ENCODE data around the gene ATXN7L3.

The ATXN7L3 gene

GRCh38 chr17:44171931-44172455 is 27.7 kb downstream of the ATXN7L3 start:
- H2AFZ ChIP-seq (ENCODE audit: insufficient read depth, low read length, poor library complexity): no peak overlapping the region
- H2BK5ac ChIP-seq (ENCODE audit: low read depth, low read length, poor library complexity): no peak overlapping the region
- H3K4me1 ChIP-seq (ENCODE audit: control insufficient read depth in 1 of 2, insufficient read depth in 2 of 2, low read length in 2 of 2): peaks cover 2 to 7% of the 10 kb centered on the region in 2 experiments
- no peak overlapping the region for H2BK120ac ChIP-seq (ENCODE audit: insufficient read depth, low read length, poor library complexity)
- no peak overlapping the region for H3K9ac ChIP-seq (ENCODE audit: low read length)
- no peaks in the 10 kb centered on the region for H3K9me3 ChIP-seq (ENCODE audit: insufficient read depth, low read depth, low read length)
- DNase-seq: no peak
- no peak overlapping the region for H2BK12ac ChIP-seq (ENCODE audit: low read length)
- H3K27ac ChIP-seq (ENCODE audit: low read depth, low read length): no peak overlapping the region
- H3K4me3 ChIP-seq (ENCODE audit: low read depth, low read length): no peak overlapping the region
- peaks cover 10 to 12% of the 10 kb centered on the region in 2 experiments for H3K36me3 ChIP-seq (ENCODE audit: control insufficient read depth in 1 of 2, insufficient read depth in 2 of 2, low read length in 2 of 2)
- H3K23ac ChIP-seq (ENCODE audit: low read length): no peak overlapping the region
- H2AK5ac ChIP-seq (ENCODE audit: low read length): no peak overlapping the region
- H4K8ac ChIP-seq (ENCODE audit: low read depth, low read length): no peak overlapping the region
- no peak overlapping the region for H4K91ac ChIP-seq (ENCODE audit: low read depth, low read length)
- H3K27me3 ChIP-seq (ENCODE audit: insufficient read depth, low read length): no peaks in the 10 kb centered on the region
- H3K79me1 ChIP-seq (ENCODE audit: low read length): no peaks in the 10 kb centered on the region
- no CpG with 5 or more reads among the region's 17 CpGs for WGBS (ENCODE audit: extremely low coverage, insufficient coverage, insufficient read length)
- H3K18ac ChIP-seq (ENCODE audit: low read length): no peak overlapping the region
- H3K79me2 ChIP-seq (ENCODE audit: control insufficient read depth, insufficient read depth, low read length, poor library complexity): no peaks in the 10 kb centered on the region
- H3K14ac ChIP-seq (ENCODE audit: low read length): no peak overlapping the region
- H4K12ac ChIP-seq (ENCODE audit: low read depth, low read length): no peak overlapping the region
- no peak overlapping the region for H3K4ac ChIP-seq (ENCODE audit: low read depth, low read length)
- H3K4me2 ChIP-seq (ENCODE audit: low read length): no peak overlapping the region

DNA sequence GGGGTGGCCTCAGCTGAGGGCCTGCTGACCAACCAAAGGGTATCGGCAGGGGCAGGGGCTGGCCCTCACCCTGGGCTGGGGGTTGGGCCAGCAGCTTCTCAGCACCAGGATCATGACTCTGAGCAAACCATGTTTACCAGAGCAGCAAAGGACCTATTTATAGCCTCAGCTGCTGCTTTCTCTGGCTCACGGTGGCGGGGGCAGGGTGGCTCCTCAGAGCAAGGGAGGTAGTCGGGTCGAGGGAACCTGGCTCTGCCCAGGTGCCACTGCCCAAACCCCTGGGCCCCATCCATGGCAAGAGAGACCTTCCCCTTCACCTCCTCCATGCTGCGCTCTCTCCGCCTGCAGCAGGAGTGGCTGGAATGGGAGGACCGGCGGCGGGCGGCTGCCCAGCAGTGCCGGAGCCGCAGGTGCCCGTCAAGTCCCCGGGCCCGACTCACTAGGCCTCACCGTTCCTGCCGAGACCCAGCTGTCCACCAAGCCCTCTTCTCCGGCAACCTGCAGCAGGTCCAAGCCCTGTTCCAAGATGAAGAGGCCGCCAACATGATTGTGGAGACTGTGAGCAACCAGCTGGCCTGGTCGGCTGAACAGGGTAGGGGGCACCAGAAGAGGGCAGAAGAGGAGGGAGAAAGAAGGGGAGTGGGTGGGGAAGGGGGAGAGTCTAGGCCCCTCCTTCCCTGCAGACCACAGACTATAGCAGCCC is 29.0 kb downstream of the ATXN7L3 start, which contains the start of gene ASB16:
TSS of gene ASB16 (plus strand) at position 206 of the 703 bp plus-strand sequence. CDS start at position 292, 86 bp downstream.
- H3K4ac ChIP-seq (ENCODE audit: low read depth, low read length): no peak within 1 kb of the TSS
- no peak for DNase-seq
- H3K9ac ChIP-seq (ENCODE audit: low read length): no peak within 1 kb of the TSS
- no peaks in the 10 kb centered on the region for H3K9me3 ChIP-seq (ENCODE audit: insufficient read depth, low read depth, low read length)
- no peaks in the 10 kb centered on the region for H3K79me1 ChIP-seq (ENCODE audit: low read length)
- peaks cover 2 to 5% of the 10 kb centered on the region in 2 experiments for H3K4me1 ChIP-seq (ENCODE audit: control insufficient read depth in 1 of 2, insufficient read depth in 2 of 2, low read length in 2 of 2)
- H2AK5ac ChIP-seq (ENCODE audit: low read length): no peak within 1 kb of the TSS
- H2BK12ac ChIP-seq (ENCODE audit: low read length): no peak within 1 kb of the TSS
- H3K23ac ChIP-seq (ENCODE audit: low read length): no peak within 1 kb of the TSS
- H3K79me2 ChIP-seq (ENCODE audit: control insufficient read depth, insufficient read depth, low read length, poor library complexity): no peaks in the 10 kb centered on the region
- no CpG with 5 or more reads among the region's 21 CpGs for WGBS (ENCODE audit: extremely low coverage, insufficient coverage, insufficient read length)
- no peak within 1 kb of the TSS for H3K14ac ChIP-seq (ENCODE audit: low read length)
- H2AFZ ChIP-seq (ENCODE audit: insufficient read depth, low read length, poor library complexity): no peak within 1 kb of the TSS
- no peak within 1 kb of the TSS for H2BK120ac ChIP-seq (ENCODE audit: insufficient read depth, low read length, poor library complexity)
- no peak within 1 kb of the TSS for H3K27ac ChIP-seq (ENCODE audit: low read depth, low read length)
- H4K8ac ChIP-seq (ENCODE audit: low read depth, low read length): no peak within 1 kb of the TSS
- no peak within 1 kb of the TSS for H3K18ac ChIP-seq (ENCODE audit: low read length)
- no peak within 1 kb of the TSS for H4K12ac ChIP-seq (ENCODE audit: low read depth, low read length)
- H3K4me3 ChIP-seq (ENCODE audit: low read depth, low read length): no peak within 1 kb of the TSS
- no peak within 1 kb of the TSS for H3K4me2 ChIP-seq (ENCODE audit: low read length)
- H4K91ac ChIP-seq (ENCODE audit: low read depth, low read length): no peak within 1 kb of the TSS
- no peaks in the 10 kb centered on the region for H3K36me3 ChIP-seq (ENCODE audit: control insufficient read depth in 1 of 2, insufficient read depth in 2 of 2, low read length in 2 of 2)
- H2BK5ac ChIP-seq (ENCODE audit: low read depth, low read length, poor library complexity): no peak within 1 kb of the TSS
- no peaks in the 10 kb centered on the region for H3K27me3 ChIP-seq (ENCODE audit: insufficient read depth, low read length)

- Histone ChIP-seq H3K4ac (ENCODE audit: low read depth, low read length) (no peak overlapping the region), H3K4me2 (ENCODE audit: low read length) (no peak overlapping the region), H3K79me2 (ENCODE audit: control insufficient read depth, insufficient read depth, low read length, poor library complexity) (no peaks in the 10 kb centered on the region), H3K18ac (ENCODE audit: low read length) (no peak overlapping the region), H2AFZ (ENCODE audit: insufficient read depth, low read length, poor library complexity) (no peak overlapping the region), H4K12ac (ENCODE audit: low read depth, low read length) (no peak overlapping the region), H3K36me3 (ENCODE audit: control insufficient read depth in 1 of 2, insufficient read depth in 2 of 2, low read length in 2 of 2) (no peaks in the 10 kb centered on the region), H4K91ac (ENCODE audit: low read depth, low read length) (no peak overlapping the region), H3K4me3 (ENCODE audit: low read depth, low read length) (no peak overlapping the region), H3K23ac (ENCODE audit: low read length) (no peak overlapping the region), H3K9me3 (ENCODE audit: insufficient read depth, low read depth, low read length) (no peaks in the 10 kb centered on the region), H2BK5ac (ENCODE audit: low read depth, low read length, poor library complexity) (no peak overlapping the region), H2BK120ac (ENCODE audit: insufficient read depth, low read length, poor library complexity) (no peak overlapping the region), H2AK5ac (ENCODE audit: low read length) (no peak overlapping the region), H2BK12ac (ENCODE audit: low read length) (no peak overlapping the region), H3K27ac (ENCODE audit: low read depth, low read length) (no peak overlapping the region), H3K14ac (ENCODE audit: low read length) (no peak overlapping the region), H3K9ac (ENCODE audit: low read length) (no peak overlapping the region), H3K79me1 (ENCODE audit: low read length) (no peaks in the 10 kb centered on the region), H4K8ac (ENCODE audit: low read depth, low read length) (no peak overlapping the region), H3K4me1 (ENCODE audit: control insufficient read depth in 1 of 2, insufficient read depth in 2 of 2, low read length in 2 of 2) (peaks cover 2 to 5% of the 10 kb centered on the region in 2 experiments), H3K27me3 (ENCODE audit: insufficient read depth, low read length) (no peaks in the 10 kb centered on the region)
- WGBS (ENCODE audit: extremely low coverage, insufficient coverage, insufficient read length): no CpG with 5 or more reads among the region's 5 CpGs
- DNase-seq: no peak
These were observed 29.6 kb downstream of the ATXN7L3 start for GRCh38 chr17:44170135-44170498.

DNA sequence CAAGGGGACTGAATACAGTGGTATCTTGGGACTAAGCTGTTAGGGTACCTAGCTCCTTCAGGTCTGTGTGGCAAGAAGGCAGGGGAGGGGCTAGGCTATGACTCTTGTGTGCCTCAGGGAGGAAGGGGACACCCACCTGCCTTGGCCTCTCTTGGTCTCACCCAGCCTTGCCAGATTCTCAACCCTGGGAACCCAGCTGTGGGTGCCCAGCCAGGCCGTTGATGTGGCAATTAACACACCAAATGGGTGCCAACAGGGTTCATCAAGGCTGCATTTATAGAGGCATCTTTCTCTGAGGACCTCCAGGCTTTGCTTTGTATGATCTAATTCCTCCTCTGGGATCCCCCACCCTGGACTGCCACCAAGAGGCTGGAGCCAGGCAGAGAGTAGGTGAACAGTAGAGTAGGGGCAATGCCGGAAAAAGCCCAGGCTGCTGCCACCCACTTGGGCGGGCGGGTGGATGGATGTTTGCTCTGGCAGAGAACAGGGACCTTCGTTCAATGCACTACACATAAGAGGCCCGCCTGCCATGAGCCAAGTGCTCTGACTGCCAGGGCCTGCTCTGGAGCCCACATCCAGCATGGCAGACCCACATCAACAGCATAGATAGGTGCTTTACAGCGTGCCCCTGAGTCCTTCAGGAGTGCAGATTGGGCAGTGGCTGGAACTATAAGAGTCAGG is 32.4 kb downstream of the ATXN7L3 start:
- Histone ChIP-seq H3K18ac (ENCODE audit: low read length) (no peak overlapping the region), H2AK5ac (ENCODE audit: low read length) (no peak overlapping the region), H4K8ac (ENCODE audit: low read depth, low read length) (no peak overlapping the region), H3K79me1 (ENCODE audit: low read length) (no peaks in the 10 kb centered on the region), H3K36me3 (ENCODE audit: control insufficient read depth in 1 of 2, insufficient read depth in 2 of 2, low read length in 2 of 2) (peaks cover under 1% of the 10 kb centered on the region in 2 experiments), H2BK12ac (ENCODE audit: low read length) (no peak overlapping the region), H2BK5ac (ENCODE audit: low read depth, low read length, poor library complexity) (no peak overlapping the region), H3K4ac (ENCODE audit: low read depth, low read length) (no peak overlapping the region), H3K9me3 (ENCODE audit: insufficient read depth, low read depth, low read length) (no peaks in the 10 kb centered on the region), H2BK120ac (ENCODE audit: insufficient read depth, low read length, poor library complexity) (no peak overlapping the region), H4K12ac (ENCODE audit: low read depth, low read length) (no peak overlapping the region), H3K4me1 (ENCODE audit: control insufficient read depth in 1 of 2, insufficient read depth in 2 of 2, low read length in 2 of 2) (peaks cover 2 to 5% of the 10 kb centered on the region in 2 experiments), H3K79me2 (ENCODE audit: control insufficient read depth, insufficient read depth, low read length, poor library complexity) (no peaks in the 10 kb centered on the region), H3K14ac (ENCODE audit: low read length) (no peak overlapping the region), H4K91ac (ENCODE audit: low read depth, low read length) (no peak overlapping the region), H3K23ac (ENCODE audit: low read length) (no peak overlapping the region), H2AFZ (ENCODE audit: insufficient read depth, low read length, poor library complexity) (no peak overlapping the region), H3K27me3 (ENCODE audit: insufficient read depth, low read length) (no peaks in the 10 kb centered on the region), H3K4me2 (ENCODE audit: low read length) (no peak overlapping the region), H3K9ac (ENCODE audit: low read length) (no peak overlapping the region), H3K4me3 (ENCODE audit: low read depth, low read length) (no peak overlapping the region), H3K27ac (ENCODE audit: low read depth, low read length) (no peak overlapping the region)
- no CpG with 5 or more reads among the region's 7 CpGs for WGBS (ENCODE audit: extremely low coverage, insufficient coverage, insufficient read length)
- DNase-seq: no peak
